NT2/D1 (cell line): ENCODE measurements around the gene WDR43.

Source experiments
- SUZ12 ChIP-seq: IDR thresholded peaks from 2 replicates; pipeline ENCODE4 v1.6.1; 2011; ENCODE audit not compliant: insufficient read length, insufficient read depth; ENCODE audit errors: extremely low read depth
- ZNF274 ChIP-seq: IDR thresholded peaks from 2 replicates; pipeline ENCODE4 v1.6.1; 2011; ENCODE audit warnings: mild to moderate bottlenecking, low read depth, low read length

GRCh38 chr2:28868611-28869010 lies 25.9 kb upstream of the WDR43 start:
- TF ChIP-seq ZNF274 (no peak), SUZ12 (no peak)
